Measurements from ENCODE around the gene FRMD8.

The FRMD8 gene

GRCh38 chr11:65425105-65425970 lies 38.9 kb downstream of the FRMD8 start:
- H3K4me3 ChIP-seq (ENCODE audit: low read length) = peak overlapping the region; percentile 99
- TF ChIP-seq ZNF274 (IDR thresholded peaks at IDR 0.05; ENCODE audit: low read depth, low read length) = no peak

GRCh38 chr11:65425971-65426838 lies 39.8 kb downstream of the FRMD8 start:
- TF ChIP-seq ZNF274 (IDR thresholded peaks at IDR 0.05; ENCODE audit: low read depth, low read length) = no peak
- H3K4me3 ChIP-seq (ENCODE audit: low read length) = peak overlapping the region; percentile 99

- TF ChIP-seq ZNF274 (IDR thresholded peaks at IDR 0.05; ENCODE audit: low read depth, low read length) = no peak
- H3K4me3 ChIP-seq (ENCODE audit: low read length) = peak overlapping the region; percentile 99
Measured at GRCh38 chr11:65426839-65427690, 40.6 kb downstream of the FRMD8 start.

GRCh38 chr11:65427691-65428577 lies 41.5 kb downstream of the FRMD8 start:
- H3K4me3 ChIP-seq (ENCODE audit: low read length) = peak overlapping the region; percentile 99; the same call in 1 of the 2 replicates
- TF ChIP-seq ZNF274 (IDR thresholded peaks at IDR 0.05; ENCODE audit: low read depth, low read length) = no peak

GRCh38 chr11:65428578-65429067 lies 42.2 kb downstream of the FRMD8 start:
- TF ChIP-seq ZNF274 (IDR thresholded peaks at IDR 0.05; ENCODE audit: low read depth, low read length) = no peak

GRCh38 chr11:65429068-65429681 lies 42.7 kb downstream of the FRMD8 start:
- peak overlapping the region; percentile 58 for H3K4me3 ChIP-seq (ENCODE audit: low read length)
- TF ChIP-seq ZNF274 (IDR thresholded peaks at IDR 0.05; ENCODE audit: low read depth, low read length) = no peak

More at GRCh38 chr11:65428578-65429067, 42.2 kb downstream of the FRMD8 start:
- peak overlapping the region; percentile 58 for H3K4me3 ChIP-seq (ENCODE audit: low read length)

- no peak for TF ChIP-seq ZNF274 (IDR thresholded peaks at IDR 0.05; ENCODE audit: low read depth, low read length)
- peak overlapping the region; percentile 58; the same call in 1 of the 2 replicates for H3K4me3 ChIP-seq (ENCODE audit: low read length)
Measured at GRCh38 chr11:65429724-65430405, 43.4 kb downstream of the FRMD8 start.

GRCh38 chr11:65430406-65431217 lies 44.2 kb downstream of the FRMD8 start:
- H3K4me3 ChIP-seq (ENCODE audit: low read length) = peak overlapping the region; percentile 58; the same call in 1 of the 2 replicates

GRCh38 chr11:65431451-65432099 lies 45.1 kb downstream of the FRMD8 start:
- TF ChIP-seq ZNF274 (IDR thresholded peaks at IDR 0.05; ENCODE audit: low read depth, low read length) = no peak
- no peak overlapping the region for H3K4me3 ChIP-seq (ENCODE audit: low read length)

More at GRCh38 chr11:65430406-65431217, 44.2 kb downstream of the FRMD8 start:
- TF ChIP-seq ZNF274 (IDR thresholded peaks at IDR 0.05; ENCODE audit: low read depth, low read length) = no peak

- TF ChIP-seq ZNF274 (IDR thresholded peaks at IDR 0.05; ENCODE audit: low read depth, low read length) = no peak
- H3K4me3 ChIP-seq (ENCODE audit: low read length) = no peak overlapping the region
Measured at GRCh38 chr11:65432100-65432650, 45.7 kb downstream of the FRMD8 start.

All from GM08714 (cell line).